Suprapubic skin (tissue), 4 donors: Measurements from ENCODE around the gene TXNL4A.

Experiments used
- EP300 ChIP-seq: sonication (generic); formaldehyde crosslinking; IDR thresholded peaks from one replicate; pipeline ENCODE4 v1.6.1; 2017; ENCODE audit warnings: antibody characterized with exemption
- POLR2A ChIP-seq, 2 donors: fragments of 450-650 bp; IDR thresholded peaks; one replicate each; pipeline ENCODE4 v1.6.1; 2017; ENCODE audit warnings: antibody characterized with exemption in 2 of 2, mild to moderate bottlenecking in 2 of 2, moderate library complexity in 2 of 2
- POLR2AphosphoS5 ChIP-seq, 3 donors: sonication (generic); formaldehyde crosslinking; IDR thresholded peaks; one replicate each; pipeline ENCODE4 v1.6.1; 2017; ENCODE audit warnings: antibody characterized with exemption in 3 of 3
- TF ChIP-seq, protein P1 (sequence below), 2 donors: fragments of 200-600 bp in 1 of 2; fragments of 450-650 bp in 1 of 2; sonication (generic) in 1 of 2; IDR thresholded peaks; one replicate each; pipeline ENCODE4 v1.5.1; 2016 to 2019; ENCODE audit warnings: antibody characterized with exemption in 2 of 2, mild to moderate bottlenecking in 1 of 2, moderate library complexity in 1 of 2

GRCh38 chr18:79931475-79931874 lies 56.9 kb downstream of the TXNL4A start:
- no peak for TF ChIP-seq POLR2AphosphoS5 (IDR thresholded peaks at IDR 0.05)
- TF ChIP-seq, protein P1, sequence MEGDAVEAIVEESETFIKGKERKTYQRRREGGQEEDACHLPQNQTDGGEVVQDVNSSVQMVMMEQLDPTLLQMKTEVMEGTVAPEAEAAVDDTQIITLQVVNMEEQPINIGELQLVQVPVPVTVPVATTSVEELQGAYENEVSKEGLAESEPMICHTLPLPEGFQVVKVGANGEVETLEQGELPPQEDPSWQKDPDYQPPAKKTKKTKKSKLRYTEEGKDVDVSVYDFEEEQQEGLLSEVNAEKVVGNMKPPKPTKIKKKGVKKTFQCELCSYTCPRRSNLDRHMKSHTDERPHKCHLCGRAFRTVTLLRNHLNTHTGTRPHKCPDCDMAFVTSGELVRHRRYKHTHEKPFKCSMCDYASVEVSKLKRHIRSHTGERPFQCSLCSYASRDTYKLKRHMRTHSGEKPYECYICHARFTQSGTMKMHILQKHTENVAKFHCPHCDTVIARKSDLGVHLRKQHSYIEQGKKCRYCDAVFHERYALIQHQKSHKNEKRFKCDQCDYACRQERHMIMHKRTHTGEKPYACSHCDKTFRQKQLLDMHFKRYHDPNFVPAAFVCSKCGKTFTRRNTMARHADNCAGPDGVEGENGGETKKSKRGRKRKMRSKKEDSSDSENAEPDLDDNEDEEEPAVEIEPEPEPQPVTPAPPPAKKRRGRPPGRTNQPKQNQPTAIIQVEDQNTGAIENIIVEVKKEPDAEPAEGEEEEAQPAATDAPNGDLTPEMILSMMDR (IDR thresholded peaks at IDR 0.05), result no peak
- TF ChIP-seq EP300, result no peak
- TF ChIP-seq POLR2A (IDR thresholded peaks at IDR 0.05), result no peak
